Peyer's patch (tissue), 4 donors: Measurements from ENCODE around the gene PRKD1. TPM values are rescaled to one million over a fixed set of nuclear protein-coding genes. Genes with fewer than 3 reads are reported as not detected.
"Not testable (repeated sequence)": the region's sequence is repeated elsewhere in the genome, so short reads cannot be mapped to it uniquely, and the experiment has no call there.

ENCODE experiments used
- DNase-seq, 3 donors: peaks; one replicate each; pipeline ENCODE4 v3.0.0-alpha.2; 2017 to 2019
- H3K27ac ChIP-seq, 4 donors: fragments of 200-600 bp; sonication (generic); one replicate each; pipeline ENCODE4 v1.5.1; 2016 to 2019
- H3K27me3 ChIP-seq, 2 donors: fragments of 200-600 bp; sonication (generic); one replicate each; pipeline ENCODE4 v1.5.1; 2019
- H3K36me3 ChIP-seq, 3 donors: fragments of 200-600 bp; sonication (generic); one replicate each; pipeline ENCODE4 v1.5.1; 2016 to 2019
- H3K4me1 ChIP-seq, 4 donors: fragments of 200-600 bp; sonication (generic); one replicate each; pipeline ENCODE4 v1.5.1; 2016 to 2019
- H3K4me3 ChIP-seq, 4 donors: fragments of 200-600 bp; sonication (generic); 1 replicate in 3 of 4; 2 replicates in 1 of 4; pipeline ENCODE4 v1.5.1; 2016 to 2019; ENCODE audit warnings: mild to moderate bottlenecking in 1 of 4
- H3K9me3 ChIP-seq, 4 donors: fragments of 200-600 bp; sonication (generic); one replicate each; pipeline ENCODE4 v1.5.1; 2016 to 2019; ENCODE audit warnings: mild to moderate bottlenecking in 1 of 4
- POLR2A ChIP-seq, 2 donors: fragments of 450-650 bp; IDR thresholded peaks; one replicate each; pipeline ENCODE4 v1.5.1; 2017; ENCODE audit warnings: antibody characterized with exemption in 2 of 2, mild to moderate bottlenecking in 2 of 2, moderate library complexity in 2 of 2
- total RNA-seq, 4 donors: library from RNA; depleted of rRNA; stranded (reverse); fragments of >200 nt; gene quantifications; one replicate each; pipeline ENCODE4 v1.1.0, GENCODE V29; 2016
- TF ChIP-seq, protein P1 (sequence below), 6 experiments: fragments of 450-650 bp in 4 of 6; fragments of 200-600 bp in 2 of 6; sonication (generic) in 1 of 6; IDR thresholded peaks; one replicate each; pipeline ENCODE4 v1.5.1; 2017 to 2019; ENCODE audit warnings: antibody characterized with exemption in 6 of 6, mild to moderate bottlenecking in 3 of 6, moderate library complexity in 1 of 6

Gene PRKD1
- total RNA-seq, 4 donors from 2014 or later: 0.88 to 5.0 (median 3.6) TPM

DNA sequence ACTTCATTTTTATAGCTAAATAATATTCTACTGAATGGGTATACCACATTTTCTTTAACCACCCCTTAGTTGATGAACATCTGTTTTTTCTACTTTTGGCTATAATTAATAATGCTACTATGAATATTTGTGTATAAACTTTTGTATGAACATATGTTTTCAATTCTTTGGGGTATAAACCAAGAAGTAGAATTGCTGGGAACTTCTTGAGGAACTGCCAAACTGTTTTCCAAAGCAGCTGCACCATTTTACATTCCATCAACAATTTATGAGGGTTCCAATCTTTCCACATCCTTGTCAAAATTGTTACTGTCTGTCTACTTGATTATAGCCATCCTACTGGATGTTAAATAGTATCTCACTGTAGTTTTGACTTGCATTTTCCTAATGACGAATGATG is 221.8 kb downstream of the PRKD1 start:
- no peak for DNase-seq
- H3K9me3 ChIP-seq: no peaks in the 10 kb centered on the region
- H3K27me3 ChIP-seq: no peaks in the 10 kb centered on the region
- no peak overlapping the region for H3K27ac ChIP-seq
- no peaks in the 10 kb centered on the region for H3K36me3 ChIP-seq
- H3K4me3 ChIP-seq: no peak overlapping the region
- TF ChIP-seq, protein P1, sequence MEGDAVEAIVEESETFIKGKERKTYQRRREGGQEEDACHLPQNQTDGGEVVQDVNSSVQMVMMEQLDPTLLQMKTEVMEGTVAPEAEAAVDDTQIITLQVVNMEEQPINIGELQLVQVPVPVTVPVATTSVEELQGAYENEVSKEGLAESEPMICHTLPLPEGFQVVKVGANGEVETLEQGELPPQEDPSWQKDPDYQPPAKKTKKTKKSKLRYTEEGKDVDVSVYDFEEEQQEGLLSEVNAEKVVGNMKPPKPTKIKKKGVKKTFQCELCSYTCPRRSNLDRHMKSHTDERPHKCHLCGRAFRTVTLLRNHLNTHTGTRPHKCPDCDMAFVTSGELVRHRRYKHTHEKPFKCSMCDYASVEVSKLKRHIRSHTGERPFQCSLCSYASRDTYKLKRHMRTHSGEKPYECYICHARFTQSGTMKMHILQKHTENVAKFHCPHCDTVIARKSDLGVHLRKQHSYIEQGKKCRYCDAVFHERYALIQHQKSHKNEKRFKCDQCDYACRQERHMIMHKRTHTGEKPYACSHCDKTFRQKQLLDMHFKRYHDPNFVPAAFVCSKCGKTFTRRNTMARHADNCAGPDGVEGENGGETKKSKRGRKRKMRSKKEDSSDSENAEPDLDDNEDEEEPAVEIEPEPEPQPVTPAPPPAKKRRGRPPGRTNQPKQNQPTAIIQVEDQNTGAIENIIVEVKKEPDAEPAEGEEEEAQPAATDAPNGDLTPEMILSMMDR (IDR thresholded peaks at IDR 0.05): no peak
- no peak for TF ChIP-seq POLR2A (IDR thresholded peaks at IDR 0.05)
- H3K4me1 ChIP-seq: no peaks in the 10 kb centered on the region

DNA sequence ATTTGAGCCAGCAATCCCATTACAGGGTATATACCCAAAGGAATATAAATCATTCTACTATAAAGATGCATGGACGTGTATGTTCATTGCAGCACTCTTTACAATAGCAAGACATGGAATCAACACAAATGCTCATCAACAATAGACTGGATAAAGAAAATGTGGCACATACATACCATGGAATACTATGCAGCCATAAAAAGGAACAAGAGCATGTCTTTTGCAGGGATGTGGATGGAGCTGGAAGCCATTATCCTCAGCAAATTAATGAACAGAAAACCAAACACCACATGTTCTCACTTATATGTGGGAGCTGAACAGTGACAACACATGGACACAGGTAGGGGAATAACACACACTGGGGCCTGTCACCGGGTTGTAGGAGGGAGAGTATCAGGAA is 238.1 kb downstream of the PRKD1 start:
- not testable (repeated sequence) for DNase-seq, H3K27ac ChIP-seq, H3K4me3 ChIP-seq, H3K4me1 ChIP-seq, H3K36me3 ChIP-seq, H3K9me3 ChIP-seq, H3K27me3 ChIP-seq

DNA sequence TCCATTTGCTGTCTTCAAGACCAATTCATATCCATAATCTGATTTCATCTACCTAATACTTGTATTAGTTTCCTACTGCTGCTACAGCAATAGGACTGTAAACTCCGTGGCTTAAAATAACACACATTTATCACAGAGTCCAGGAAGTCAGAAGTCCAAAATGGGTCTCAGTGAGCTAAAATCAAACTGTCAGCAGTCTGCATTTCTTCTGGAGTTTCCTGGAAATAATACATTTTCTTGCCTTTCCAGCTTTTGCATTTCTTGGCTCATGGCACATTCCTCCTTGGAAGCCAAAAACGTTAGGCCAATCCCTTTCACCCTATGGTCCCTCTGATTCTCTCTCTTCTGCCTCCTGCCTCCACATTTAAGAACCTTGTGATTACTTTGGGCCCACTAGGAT is 239.8 kb downstream of the PRKD1 start:
- Histone ChIP-seq H3K4me3 (no peak overlapping the region), H3K36me3 (no peaks in the 10 kb centered on the region), H3K27ac (no peak overlapping the region), H3K9me3 (no peaks in the 10 kb centered on the region), H3K27me3 (no peaks in the 10 kb centered on the region), H3K4me1 (no peaks in the 10 kb centered on the region)
- no peak for TF ChIP-seq POLR2A (IDR thresholded peaks at IDR 0.05)
- TF ChIP-seq, protein P1 (IDR thresholded peaks at IDR 0.05): no peak
- DNase-seq: no peak

DNA sequence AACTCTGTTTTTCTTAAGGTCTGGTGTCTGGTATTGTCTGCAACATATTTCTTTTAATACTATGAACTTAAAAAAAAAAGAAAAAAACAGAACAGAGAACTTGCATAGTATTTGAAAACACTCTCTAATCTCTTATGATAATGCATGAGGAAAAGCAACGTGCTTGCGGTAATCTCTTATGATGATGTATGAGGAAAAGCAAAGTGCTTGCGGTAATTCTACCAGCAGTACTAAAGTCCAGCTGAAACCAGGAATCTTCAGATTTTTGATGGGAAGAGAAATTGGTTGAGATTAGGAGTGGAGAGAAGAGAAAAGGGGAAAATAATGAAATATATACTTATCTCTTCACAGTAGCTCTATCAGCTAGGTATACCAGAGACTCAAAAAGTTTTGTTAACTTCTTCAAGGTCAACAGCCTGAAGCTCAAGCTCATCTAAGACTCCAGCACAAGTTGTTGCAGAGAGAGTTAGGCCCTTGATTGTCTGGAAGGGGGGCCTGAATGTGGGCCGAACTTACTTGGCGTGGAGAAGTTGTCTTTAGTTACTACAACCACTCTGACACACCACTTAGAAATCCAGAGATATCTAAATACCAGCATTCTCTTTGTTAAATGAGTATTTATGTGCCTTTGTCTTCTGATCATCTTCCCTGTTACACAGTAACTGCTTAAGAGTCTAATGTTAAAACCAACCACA is 240.4 kb downstream of the PRKD1 start:
- Histone ChIP-seq H3K27me3 (no peaks in the 10 kb centered on the region), H3K36me3 (no peaks in the 10 kb centered on the region), H3K4me1 (no peaks in the 10 kb centered on the region), H3K27ac (no peak overlapping the region), H3K4me3 (no peak overlapping the region), H3K9me3 (no peaks in the 10 kb centered on the region)
- no peak for DNase-seq
- TF ChIP-seq, protein P1 (IDR thresholded peaks at IDR 0.05): no peak
- TF ChIP-seq POLR2A (IDR thresholded peaks at IDR 0.05): no peak

DNA sequence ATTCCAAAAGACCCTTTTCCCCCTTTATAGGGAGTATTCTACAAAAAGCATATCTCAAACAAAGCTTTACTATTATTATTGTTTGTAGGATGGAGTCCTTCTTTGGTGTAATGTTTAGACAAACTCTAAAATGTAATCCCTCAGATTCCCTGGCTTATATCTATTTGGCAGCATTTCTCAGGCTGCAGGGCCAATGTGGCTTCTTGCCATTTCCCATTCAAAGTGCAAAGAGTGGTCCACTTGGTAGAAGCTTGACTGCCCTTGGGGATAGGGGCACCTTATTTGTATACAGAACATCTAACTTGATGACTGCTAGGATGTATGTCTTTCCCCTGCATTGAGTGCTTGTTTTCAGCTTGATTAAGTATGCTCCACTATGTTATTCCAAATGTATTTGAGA is 242.7 kb downstream of the PRKD1 start:
- H3K27ac ChIP-seq: no peak overlapping the region
- H3K9me3 ChIP-seq: no peaks in the 10 kb centered on the region
- TF ChIP-seq, protein P1 (IDR thresholded peaks at IDR 0.05): no peak
- TF ChIP-seq POLR2A (IDR thresholded peaks at IDR 0.05): no peak

DNA sequence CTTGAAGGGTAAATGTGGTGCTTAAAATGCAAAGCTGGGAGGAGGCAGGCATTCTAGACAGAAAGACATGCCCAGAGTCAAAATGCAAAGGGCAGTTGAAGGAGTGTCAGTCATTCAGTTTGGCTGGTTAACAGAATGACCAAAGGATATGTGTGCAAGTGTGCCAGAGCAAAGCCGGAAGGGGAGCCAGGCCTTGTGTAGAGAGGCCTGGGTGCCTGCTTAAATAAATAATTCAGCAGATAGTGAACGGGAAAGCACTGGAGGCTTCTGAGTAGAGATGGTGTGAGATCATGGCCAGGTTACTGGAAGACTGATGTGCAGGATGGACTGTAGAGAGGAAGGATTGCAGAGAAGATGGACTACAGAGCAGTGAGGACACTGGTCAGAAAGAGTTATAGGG is 244.9 kb downstream of the PRKD1 start:
- no peak overlapping the region for H3K27ac ChIP-seq
- H3K4me1 ChIP-seq: no peaks in the 10 kb centered on the region
- no peak for DNase-seq
- TF ChIP-seq, protein P1 (IDR thresholded peaks at IDR 0.05): no peak
- H3K27me3 ChIP-seq: no peaks in the 10 kb centered on the region
- H3K36me3 ChIP-seq: no peaks in the 10 kb centered on the region
- no peak overlapping the region for H3K4me3 ChIP-seq
- no peaks in the 10 kb centered on the region for H3K9me3 ChIP-seq

More for the DNA sequence above, 242.7 kb downstream of the PRKD1 start:
- no peaks in the 10 kb centered on the region for H3K27me3 ChIP-seq
- no peak for DNase-seq
- no peak overlapping the region for H3K4me3 ChIP-seq
- no peaks in the 10 kb centered on the region for H3K36me3 ChIP-seq
- no peaks in the 10 kb centered on the region for H3K4me1 ChIP-seq
